Measurements from ENCODE around the gene RHO. TPM values are rescaled to one million over a fixed set of nuclear protein-coding genes. Genes with fewer than 3 reads are reported as not detected.

The RHO gene
- total and polyA plus RNA-seq, 10 of the 15 experiments (the other 5 are each of a cell fraction or from before 2014, with no cell fraction given), result not detected

GRCh38 chr3:129562803-129563202 lies 34.4 kb downstream of the RHO start:
- no peaks in the 10 kb centered on the region for H4K20me1 ChIP-seq (ENCODE audit: control insufficient read depth, insufficient read depth)
- FAIRE-seq (no peak), DNase-seq (ENCODE audit: low read depth, low spot score) (no peak), ATAC-seq (no peak)
- ChIA-PET POLR2A (no interaction called here), CTCF (no interaction called here), RAD21 (ENCODE audit: unreplicated experiment) (no interaction called here), SMC1A (ENCODE audit: uncharacterized antibody, unreplicated experiment) (no interaction called here)
- no peak overlapping the region for H3K4me2 ChIP-seq (ENCODE audit: control insufficient read depth, insufficient read depth)
- H3K9me3 ChIP-seq (replicated peaks; ENCODE audit: control insufficient read depth, insufficient read depth, low read length), result no peaks in the 10 kb centered on the region
- no peak overlapping the region for H3K27ac ChIP-seq (ENCODE audit: control insufficient read depth, insufficient read depth)
- 79% methylated on average over 15 of the region's 19 CpGs for WGBS (ENCODE audit: insufficient coverage, insufficient replicate concordance, low lambda C conversion rate, missing lambda C conversion rate)
- no peak for TF ChIP-seq TARDBP (IDR thresholded peaks at IDR 0.05; ENCODE audit: borderline replicate concordance)
- TF ChIP-seq NKRF (conservative IDR thresholded peaks at IDR 0.05), result no peak
- no peak for TF ChIP-seq ZNF24 (IDR thresholded peaks at IDR 0.05)
- no peak for TF ChIP-seq MYC (IDR thresholded peaks at IDR 0.05; ENCODE audit: insufficient read depth, insufficient read length, insufficient replicate concordance, low read length, severe bottlenecking)
- no peak for TF ChIP-seq SMAD1 (IDR thresholded peaks at IDR 0.05; ENCODE audit: low read depth, partially characterized antibody)
- TF ChIP-seq SUPT20H (IDR thresholded peaks at IDR 0.05; ENCODE audit: borderline replicate concordance, control insufficient read depth, low read depth, low read length), result no peak
- no peak for TF ChIP-seq KDM1A (IDR thresholded peaks at IDR 0.05; ENCODE audit: borderline replicate concordance)
- no peak for TF ChIP-seq BCL11A (IDR thresholded peaks at IDR 0.05; ENCODE audit: low read depth, low read length)
- TF ChIP-seq POLR2AphosphoS5 (IDR thresholded peaks at IDR 0.05; ENCODE audit: low read length), result no peak
- no peak for TF ChIP-seq CHD1 (IDR thresholded peaks at IDR 0.05; ENCODE audit: low read depth, low read length)
- no peak for TF ChIP-seq CREB1 (IDR thresholded peaks at IDR 0.05; ENCODE audit: low read depth)
- TF ChIP-seq CEBPB (IDR thresholded peaks at IDR 0.05; ENCODE audit: borderline replicate concordance in 1 of 2, low read depth in 2 of 2, low read length in 2 of 2), result no peak
- TF ChIP-seq ZSCAN29 (IDR thresholded peaks at IDR 0.05), result no peak
- TF ChIP-seq EP300 (IDR thresholded peaks at IDR 0.05; ENCODE audit: borderline replicate concordance in 1 of 2, control insufficient read depth in 1 of 2, low read depth in 2 of 2, low read length in 2 of 2), result no peak
- TF ChIP-seq ZBTB11 (CRISPR knock-in tag; IDR thresholded peaks at IDR 0.05), result no peak
- TF ChIP-seq NBN (IDR thresholded peaks at IDR 0.05), result no peak
- TF ChIP-seq ZNF622 (IDR thresholded peaks at IDR 0.05), result no peak
- TF ChIP-seq TAF1 (IDR thresholded peaks at IDR 0.05; ENCODE audit: borderline replicate concordance, low read depth, low read length), result no peak
- no TSS peak for BruUV-seq (replicated peaks)
- no peaks in the 10 kb centered on the region for H3K27me3 ChIP-seq (replicated peaks in 1 of 2; ENCODE audit: control insufficient read depth in 2 of 2, insufficient read depth in 2 of 2, low read length in 1 of 2)
- no peaks in the 10 kb centered on the region for H3K4me1 ChIP-seq (ENCODE audit: control insufficient read depth, insufficient read depth, low read length)
- in situ Hi-C loops (cut with MboI) (no loop called here), intact Hi-C loops (cut with micrococcal nuclease; ENCODE audit: unreplicated experiment) (no loop called here)
- H3K4me3 ChIP-seq, result no peak overlapping the region
- H3K9ac ChIP-seq (ENCODE audit: control insufficient read depth, insufficient read depth, low read length), result no peak overlapping the region
- no peaks in the 10 kb centered on the region for H3K36me3 ChIP-seq (ENCODE audit: control insufficient read depth in 2 of 2, insufficient read depth in 2 of 2, low read length in 1 of 2)
- H2AFZ ChIP-seq (ENCODE audit: control insufficient read depth, low read depth, low read length), result no peak overlapping the region
- H3K79me2 ChIP-seq (ENCODE audit: control insufficient read depth, insufficient read depth, low read length), result no peaks in the 10 kb centered on the region

All from GM12878 (cell line).